IPS-NIHi7 (cell line): Measurements from ENCODE around the gene DGUOK.
A peak's percentile ranks its signal among the peaks of the same experiment; 100 is the strongest.
"Not testable (repeated sequence)": the region's sequence is repeated elsewhere in the genome, so short reads cannot be mapped to it uniquely, and the experiment has no call there.

ENCODE experiments used
- DNase-seq: peaks from one replicate; pipeline ENCODE4 v3.0.0; 2012; ENCODE audit warnings: mixed read lengths; ENCODE audit errors: extremely low spot score

The DGUOK gene

DNA sequence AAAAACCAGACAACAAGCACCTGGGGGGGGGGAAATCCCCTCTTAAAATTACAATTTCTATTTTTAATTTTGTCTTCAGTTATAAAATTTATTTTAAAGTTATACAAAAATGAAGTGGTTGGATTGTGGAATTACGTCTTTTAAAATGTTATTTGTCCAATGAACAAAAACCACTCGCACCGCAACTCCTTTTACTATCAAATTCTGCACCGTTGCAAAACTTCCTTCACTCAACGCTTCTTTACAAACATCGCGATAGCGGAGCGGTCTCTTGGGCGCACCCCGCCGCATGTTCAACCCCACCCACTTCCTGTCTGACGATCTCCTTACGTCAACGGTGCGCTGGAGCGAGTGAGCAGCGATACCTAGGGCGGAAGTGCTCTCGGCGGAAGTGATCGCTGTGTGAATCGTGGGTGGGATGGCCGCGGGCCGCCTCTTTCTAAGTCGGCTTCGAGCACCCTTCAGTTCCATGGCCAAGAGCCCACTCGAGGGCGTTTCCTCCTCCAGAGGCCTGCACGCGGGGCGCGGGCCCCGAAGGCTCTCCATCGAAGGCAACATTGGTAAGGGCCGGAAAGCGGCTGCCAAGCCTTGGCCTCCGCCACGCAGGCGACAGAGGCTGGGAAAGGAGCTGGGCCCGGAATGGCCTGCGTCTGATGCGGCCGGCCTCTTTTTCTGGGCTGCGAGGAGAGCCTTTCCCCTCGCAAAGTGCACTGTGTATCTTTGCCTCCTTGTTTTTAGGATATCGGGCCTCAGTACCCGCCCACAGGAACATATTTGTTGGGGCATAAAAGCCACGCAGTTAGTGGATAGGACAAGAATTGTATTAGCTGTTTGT is at the start of gene DGUOK:
Gene DGUOK, plus strand, starts transcription at position 388 of the 835 bp plus-strand sequence. Its CDS starts 31 bp downstream, at position 419.
- peak; percentile 97 for DNase-seq

DNA sequence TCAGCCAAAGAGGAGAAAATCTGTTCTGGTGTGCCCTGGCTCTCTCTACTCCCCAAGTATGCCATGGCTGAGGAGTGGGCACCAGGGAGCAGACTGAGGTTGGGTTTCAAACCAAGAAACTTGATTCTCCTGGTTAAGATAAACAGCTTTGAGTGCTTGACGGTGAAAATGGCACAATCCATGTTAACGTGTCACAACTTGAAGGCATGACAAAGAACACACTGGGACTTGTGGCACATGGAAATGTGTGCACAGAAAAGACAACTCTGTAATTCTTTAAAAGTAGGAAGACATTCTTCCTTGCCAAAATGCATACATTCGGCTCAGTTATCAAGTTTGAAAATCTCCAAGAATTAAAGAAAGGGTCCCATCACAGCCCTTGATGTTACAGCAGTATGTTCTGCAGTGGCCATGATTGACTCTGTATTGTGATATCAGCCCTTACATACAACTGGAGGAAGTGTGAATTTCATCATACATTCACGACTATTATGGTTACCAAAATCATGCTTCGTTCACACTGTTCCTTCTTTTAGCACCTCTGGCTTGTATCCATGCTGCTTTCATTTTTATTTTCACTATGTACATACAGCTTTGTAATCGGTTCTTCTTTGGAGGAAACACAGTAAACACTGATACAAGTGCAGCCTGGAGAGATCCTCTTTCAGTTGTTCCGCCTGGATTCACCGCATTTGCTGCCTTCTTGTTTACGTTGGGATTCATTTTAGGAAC is 49.4 kb upstream of the DGUOK start:
- no peak for DNase-seq

DNA sequence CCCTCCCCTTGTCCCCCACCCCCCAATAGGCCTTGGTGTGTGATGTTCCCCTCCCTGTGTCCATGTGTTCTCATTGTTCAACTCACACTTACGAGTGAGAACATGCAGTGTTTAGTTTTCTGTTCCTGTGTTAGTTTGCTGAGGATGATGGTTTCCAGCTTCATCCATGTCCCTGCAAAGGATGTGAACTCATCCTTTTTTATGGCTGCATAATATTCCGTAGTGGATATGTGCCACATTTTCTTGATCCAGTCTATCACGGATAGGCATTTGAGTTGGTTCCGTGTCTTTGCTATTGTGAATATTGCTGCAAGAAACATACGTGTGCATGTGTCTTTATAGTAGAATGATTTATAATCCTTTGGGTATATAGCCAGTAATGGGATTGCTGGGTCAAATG is 48.7 kb upstream of the DGUOK start:
- not testable (repeated sequence) for DNase-seq

DNA sequence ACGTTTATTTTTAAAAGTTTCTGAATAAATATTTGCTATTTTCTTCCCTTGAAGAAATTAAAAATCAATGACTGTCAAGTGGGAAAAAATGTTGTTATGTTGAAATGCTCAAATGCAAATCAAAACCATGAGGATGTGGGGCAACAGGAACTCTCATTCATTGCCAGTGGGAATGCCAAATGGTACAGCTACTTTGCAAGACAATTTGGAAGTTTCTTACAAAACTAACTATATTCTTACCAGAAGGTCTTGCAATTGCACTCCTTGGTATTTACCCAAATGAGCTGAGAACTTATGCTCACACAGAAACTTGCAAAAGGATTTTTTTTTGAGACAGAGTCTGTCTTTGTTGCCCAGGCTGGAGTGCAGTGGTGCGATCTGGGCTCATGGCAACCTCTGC is 41.3 kb upstream of the DGUOK start:
- no peak for DNase-seq

DNA sequence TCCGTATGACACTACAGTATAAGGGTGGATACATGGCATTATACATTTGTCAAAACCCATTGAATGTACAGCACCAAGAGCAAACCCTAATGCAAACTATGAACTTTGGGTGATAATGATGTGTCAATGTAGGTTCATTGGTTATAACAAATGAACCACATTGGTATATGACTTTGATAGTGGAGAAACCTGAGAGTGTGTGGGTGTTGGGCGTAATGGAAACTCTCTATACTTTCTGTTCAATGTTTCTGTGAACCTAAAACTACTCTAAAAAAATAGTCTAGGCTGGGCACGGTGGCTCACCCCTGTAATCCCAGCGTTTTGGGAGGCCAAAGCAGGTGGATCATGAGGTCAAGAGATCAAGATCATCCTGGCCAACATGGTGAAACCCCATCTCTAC is 40.3 kb upstream of the DGUOK start:
- DNase-seq, result no peak

DNA sequence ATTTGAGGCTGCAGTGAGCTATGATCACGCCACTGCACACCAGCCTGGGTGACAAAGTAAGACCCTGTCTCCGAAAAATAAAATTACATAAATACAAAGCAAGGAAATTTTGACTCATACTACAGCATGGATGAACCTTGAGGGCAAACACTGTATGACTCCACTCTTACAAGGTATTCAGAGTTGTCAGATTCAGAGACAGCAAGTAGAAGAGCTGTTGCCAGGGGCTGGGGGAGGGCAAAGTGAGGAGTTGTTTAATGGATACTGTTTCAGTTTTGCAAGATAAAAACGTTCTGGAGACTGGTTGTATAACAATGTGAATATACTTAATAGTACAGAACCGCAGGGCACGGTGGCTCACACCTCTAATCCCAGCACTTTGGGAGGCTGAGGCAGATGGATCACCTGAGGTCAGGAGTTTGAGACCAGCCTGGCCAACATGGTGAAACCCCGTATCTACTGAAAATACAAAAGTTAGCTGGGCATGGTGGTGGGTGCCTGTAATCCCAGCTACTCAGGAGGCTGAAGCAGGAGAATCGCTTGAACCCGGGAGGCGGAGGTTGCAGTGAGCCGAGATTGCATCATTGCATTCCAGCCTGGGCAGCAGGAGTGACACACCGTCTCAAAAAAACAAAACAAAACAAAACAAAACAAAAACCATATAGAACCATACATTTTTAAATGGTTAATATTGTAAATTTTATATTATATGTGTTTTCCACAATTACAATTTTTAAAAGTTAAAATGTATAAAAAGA is 38.9 kb upstream of the DGUOK start:
- DNase-seq, result not testable (repeated sequence)

DNA sequence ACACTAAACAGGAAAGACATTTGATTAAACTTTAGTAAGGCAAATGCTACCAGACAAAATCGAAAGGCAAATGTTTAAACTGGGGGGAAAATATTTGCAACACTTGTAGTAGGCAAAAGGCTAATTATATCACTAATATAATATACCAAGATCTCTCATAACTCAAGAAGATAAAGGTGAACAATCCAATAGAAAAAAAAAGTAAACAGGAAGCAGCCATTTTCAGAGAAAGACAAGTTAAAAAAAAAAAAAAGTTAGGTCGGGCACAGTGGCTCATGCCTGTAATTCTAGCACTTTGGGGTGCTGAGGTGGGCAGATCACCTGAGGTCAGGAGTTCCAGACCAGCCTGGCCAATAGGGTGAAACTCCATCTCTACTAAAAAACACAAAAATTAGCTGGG is 38.3 kb upstream of the DGUOK start:
- no peak for DNase-seq

DNA sequence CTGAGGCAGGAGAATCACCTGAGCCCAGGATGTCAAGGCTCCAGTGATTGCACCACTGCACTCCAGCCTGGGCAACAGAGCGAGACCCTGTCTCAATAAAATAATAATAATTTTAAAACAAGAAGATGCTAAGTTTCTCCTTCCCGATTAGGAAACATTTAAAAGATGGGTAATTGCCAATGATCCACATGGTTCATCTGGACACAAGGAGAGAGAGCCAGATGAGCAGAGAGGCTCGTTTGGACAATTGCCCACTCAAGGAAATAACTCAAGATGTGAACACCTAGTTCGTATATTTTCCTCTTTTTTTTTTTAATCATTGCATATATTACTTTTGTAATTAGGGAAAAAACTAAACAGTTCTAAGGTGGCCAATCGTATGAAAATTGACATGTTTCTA is 37.5 kb upstream of the DGUOK start:
- DNase-seq, result no peak

DNA sequence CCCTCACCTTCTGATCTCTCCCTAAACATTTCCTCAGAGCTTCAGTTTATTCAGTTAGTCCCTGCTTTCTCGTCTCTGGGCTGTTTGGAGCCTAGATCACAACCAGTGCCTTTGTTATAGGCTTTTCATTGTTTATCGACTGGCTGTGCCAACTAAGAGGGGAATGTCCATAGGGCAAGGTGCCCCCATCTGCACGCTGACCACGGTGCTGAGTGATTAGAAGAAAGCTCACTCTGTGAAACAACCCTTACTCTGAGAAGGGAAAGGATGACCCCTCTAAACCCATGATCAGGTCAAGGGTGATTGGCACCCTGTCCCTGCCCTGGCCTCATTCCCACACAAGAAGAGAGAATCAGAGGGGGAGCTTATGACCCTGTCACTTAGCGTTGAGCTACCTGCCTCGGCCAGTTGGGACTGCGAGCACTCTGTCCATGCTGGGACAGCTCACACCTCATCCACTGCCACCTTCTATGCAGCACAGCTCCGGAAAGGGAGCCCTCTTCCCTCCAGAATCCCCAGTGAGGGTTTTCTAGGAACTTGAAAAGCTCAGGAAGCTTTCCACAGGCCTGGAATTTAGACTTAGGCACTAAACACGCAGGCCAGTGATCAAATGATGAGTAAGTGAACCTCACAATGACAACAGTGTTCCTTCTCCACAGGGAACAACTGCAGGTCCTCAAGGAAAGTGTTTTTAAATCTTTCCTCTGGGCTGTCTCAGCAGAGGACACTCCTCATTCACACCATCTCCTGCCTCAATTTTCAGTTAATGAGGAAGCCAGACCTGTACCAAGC is 36.2 kb upstream of the DGUOK start:
- DNase-seq, result no peak

DNA sequence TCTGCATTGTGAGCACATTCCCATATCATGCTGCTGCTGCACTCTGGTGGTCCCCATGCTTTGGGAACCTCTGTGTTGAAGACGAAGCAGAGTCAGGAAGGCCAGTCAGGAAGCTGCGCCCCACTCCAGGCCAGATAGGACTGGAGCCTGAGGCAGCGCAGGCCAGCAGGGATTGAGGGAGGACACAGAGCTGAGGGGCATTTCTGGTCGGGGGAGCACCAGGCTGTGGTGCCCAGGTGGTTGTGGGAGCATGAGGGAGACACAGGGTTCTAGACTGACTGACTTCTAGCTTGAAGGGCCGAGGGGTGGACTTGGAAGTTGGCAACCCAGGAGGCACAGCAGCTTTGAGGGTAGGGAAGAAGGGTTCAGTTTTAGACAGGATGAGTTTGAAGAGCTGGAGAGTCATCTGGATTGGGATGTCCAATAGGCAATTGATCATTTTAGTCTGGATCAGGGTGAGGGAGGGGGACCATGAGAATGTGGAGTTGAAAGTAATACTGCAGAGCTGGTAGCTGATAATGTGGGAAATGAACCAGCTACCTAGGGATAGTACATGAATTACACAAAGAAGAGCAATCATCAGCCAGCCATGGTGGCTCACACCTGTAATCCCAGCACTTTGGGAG is 35.3 kb upstream of the DGUOK start:
- DNase-seq, result no peak

DNA sequence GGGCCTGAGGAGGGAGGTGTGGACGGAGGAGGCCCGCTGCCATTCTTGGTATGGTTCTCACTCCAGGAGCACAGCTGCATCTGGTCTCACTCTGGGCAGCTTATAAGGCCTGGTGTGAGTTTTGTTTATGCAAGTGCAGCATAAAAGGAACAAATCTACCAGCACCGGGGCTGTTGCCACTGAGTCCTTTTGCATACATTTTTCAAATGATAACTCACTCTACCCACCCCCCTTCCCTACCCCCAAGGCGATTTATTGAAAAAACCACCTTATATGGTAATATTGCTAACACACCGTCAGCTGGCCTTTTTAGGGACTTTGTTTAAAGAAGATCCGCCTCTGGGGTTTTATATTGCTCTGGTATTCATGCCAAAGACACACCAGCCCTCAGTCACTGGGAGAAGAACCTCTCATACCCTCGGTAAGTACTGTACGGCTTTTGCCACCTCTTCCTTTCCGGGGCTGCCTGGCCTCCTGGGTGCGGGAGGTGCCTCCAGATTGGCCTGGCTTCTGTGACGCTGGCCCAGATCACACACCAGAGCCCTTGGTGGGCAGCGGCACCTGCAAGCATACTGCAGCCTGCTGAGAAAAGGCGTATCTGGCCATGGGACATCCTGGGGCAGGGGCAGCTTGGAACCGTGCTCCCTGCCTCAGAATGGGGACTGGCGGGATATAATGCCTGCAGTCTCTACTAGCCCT is 33.9 kb upstream of the DGUOK start, which contains the start of gene ACTG2:
Gene ACTG2, plus strand, starts transcription at position 378 of the 699 bp plus-strand sequence. CDS start 8,304 bp downstream, outside the sequence.
- no peak for DNase-seq

DNA sequence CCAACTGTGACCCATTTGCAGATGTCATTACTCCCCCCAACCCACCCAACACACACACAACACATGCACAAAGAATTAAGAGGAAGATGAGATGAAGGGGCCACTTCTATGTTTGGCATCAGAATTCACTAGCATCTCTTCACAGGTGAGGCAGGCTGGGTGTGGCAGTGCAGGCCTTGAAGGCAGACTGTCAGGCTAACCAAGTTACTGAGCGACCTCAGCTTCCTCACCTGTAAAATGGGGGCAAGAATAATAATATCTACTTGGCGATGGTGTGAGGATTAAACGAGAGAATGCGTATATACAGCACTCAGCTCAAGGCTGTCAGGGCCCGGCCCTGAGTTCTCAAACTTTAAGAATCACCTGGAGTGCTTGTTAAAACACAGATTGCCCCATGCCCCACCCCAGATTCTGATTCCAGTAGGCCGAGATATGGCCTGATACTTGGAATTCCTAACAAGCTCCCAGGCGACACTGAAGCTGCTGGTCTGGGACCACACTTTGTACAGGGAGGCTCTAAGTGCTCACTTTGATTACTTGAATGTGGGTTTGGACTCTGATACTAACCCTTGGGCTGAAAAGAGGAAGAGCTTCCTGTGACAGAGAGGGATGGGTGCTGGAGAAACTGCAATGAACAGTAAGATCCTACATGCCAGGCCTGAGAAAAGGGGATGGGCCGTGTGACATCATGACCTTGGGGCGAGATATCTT is 32.8 kb upstream of the DGUOK start:
- no peak for DNase-seq

DNA sequence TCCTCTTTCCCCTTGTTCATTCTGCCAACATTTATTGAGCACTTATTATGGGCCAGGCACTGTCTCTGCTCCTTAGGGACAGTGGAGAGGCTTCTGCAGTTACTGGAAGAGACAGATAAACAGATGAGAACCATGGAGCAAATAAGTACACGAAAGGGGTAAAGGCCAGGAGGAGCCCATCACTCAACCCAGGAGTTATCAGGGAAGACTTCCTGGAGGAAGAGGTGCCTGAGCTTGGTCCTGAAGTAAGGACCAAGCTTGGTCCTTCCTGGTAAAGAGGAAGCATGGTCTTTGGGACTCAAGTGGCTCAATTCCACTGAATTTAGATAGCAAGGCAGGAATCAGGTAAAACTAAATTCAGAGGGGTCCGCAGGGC is 32.2 kb upstream of the DGUOK start:
- no peak for DNase-seq

DNA sequence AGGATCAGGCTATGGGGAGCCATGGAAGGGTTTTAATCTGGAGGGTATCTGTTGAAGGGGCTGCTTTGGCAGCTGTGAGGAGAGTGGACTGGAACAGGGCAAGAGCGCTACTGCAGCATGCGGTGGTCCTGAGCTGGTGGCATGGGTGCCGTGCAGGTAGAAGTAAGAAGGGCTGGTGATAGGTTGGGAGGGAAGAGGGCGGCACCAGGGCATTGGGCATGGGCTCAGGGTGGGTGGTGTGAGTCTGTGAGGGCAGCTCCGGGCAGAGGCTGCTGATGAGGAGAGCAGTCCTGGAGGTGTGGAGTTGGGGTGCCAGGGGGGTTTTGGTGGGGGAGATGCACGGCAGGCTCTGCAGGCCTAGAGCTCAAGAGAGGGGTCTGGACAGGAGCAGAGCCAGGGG is 31.8 kb upstream of the DGUOK start:
- no peak for DNase-seq

DNA sequence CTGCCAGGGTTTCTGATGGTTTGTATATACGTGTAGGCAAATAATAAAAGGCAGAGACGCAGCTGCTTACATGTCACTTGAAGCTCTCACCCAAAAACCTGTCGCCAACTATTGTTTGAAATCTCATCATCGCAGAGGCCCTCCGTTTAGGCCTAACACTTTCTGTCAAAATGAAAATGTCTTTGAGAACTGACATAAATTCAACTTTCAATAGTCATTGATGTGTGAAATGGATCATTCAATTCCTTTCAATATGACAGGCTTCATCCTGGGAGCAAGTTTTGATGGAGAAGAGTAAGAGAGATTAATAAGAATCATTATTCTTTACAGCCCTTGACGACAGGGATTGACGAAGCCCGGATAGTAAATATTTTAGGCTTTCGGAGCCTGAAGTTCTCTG is 31.2 kb upstream of the DGUOK start:
- DNase-seq, result no peak

DNA sequence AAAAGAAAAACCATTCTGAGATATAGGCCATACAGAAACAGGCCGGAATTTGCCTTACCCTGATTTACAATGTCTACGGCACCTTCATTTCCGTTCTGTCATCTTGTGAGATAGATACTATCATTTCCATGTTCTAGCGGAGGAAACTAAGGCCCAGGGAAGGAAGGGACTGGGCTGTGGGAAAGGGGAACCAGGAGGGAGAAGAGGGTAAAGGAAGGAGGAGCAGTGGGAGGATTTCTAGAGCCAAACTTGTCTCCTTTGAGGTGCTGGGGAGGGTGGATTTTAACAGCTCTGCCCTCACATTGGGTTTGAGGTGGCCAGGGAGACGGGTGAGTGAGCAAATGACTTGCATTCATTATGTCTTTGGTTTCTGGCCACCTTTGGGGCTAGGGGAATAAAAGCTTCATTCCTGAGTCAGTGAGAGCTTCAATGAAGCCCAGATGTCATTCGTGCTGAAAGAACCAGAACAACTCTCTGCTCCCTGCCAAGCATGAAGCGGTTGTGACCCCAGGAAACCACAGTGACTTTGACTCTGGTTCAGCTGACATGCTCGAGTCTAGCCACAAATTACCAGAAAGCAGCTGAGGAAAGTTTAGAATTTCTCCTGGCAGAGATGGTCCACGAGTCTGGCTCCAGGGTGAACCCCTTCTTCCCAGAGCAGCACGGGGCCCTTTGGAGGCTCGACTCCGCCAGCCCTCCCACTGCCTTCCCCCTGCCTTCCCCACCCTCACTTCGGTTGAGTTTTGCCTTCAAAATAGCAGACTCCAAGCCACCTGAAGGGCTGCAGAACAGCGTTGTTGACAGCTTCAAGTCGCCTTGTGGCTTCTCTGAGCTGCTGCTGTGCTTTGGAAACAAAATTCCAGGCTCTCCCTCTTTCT is 30.1 kb upstream of the DGUOK start:
- no peak for DNase-seq

DNA sequence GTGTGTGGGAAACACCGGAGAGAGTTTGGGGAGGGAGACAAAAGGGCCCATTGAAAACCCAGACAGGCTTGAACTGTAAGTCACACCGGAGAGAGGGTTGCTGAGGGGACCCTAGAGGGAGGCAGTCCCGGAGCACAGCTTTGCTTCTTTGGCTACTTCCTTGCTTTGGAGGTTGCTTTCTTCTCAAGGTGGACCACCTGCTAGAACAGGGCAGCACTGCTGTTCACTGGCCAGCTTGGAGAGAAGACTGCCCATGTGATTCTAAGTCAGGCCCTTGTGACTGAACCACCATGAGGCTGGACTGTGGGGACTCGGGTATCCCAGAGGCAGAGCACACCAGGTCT is 29.5 kb upstream of the DGUOK start:
- DNase-seq, result no peak

DNA sequence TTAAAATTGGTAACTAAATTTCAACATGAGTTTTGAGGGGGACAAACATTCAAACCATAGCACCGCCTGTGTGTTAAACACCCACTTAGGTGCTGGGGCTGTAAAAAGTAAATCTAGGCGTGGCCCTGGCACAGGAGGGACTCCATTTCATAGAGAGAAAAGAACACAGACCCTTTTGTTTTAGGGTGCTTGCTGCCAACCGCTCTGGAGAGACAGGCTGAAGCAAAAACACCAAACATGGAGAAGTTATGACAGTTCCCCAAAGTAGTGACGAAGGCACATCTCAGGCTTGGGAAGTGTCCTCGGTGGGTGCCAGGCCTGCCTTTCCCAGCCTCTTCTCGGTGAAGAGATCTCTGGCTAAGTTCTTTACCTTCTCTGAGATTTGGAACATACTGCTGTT is 28.7 kb upstream of the DGUOK start:
- no peak for DNase-seq

DNA sequence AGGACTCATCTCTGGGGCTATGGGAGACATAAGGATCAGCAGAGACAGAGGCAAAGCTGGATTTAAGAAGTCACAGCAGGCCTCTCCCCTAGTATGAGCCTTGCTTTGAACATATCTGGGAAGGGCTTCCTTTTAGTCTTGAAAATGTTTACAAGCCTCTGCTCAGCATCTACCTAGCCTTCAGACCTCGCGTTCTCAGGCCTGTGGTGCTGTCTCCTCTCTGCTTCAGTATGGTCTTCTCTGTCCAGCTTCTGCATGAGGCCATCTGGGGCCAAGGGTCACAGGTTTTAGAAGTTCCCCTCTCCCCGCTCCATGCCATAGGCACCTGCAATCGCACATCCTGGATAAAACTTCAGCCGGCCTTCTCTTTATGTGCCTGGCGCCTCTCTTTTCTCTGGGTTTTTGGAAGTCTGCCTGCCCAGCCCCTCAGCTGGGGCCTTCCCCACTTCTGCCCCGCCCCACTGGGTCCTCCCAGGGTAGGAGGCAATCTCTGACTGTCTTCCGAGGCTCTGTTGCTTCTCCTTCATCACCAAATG is 26.8 kb upstream of the DGUOK start:
- DNase-seq, result no peak
